GM10266 (cell line): ENCODE results near the gene TAOK2.
"Not testable (repeated sequence)": the region's sequence is repeated elsewhere in the genome, so short reads cannot be mapped to it uniquely, and the experiment has no call there.

Experiments used
- DNase-seq: peaks from one replicate; pipeline ENCODE4 v3.0.0; 2012; ENCODE audit errors: extremely low spot score
- CTCF ChIP-seq: IDR thresholded peaks from 2 replicates; pipeline ENCODE4 v1.5.1; 2012; ENCODE audit warnings: mild to moderate bottlenecking, low read depth; ENCODE audit not compliant: control insufficient read depth, insufficient read depth; ENCODE audit errors: missing control alignments

TAOK2 gene

GRCh38 chr16:29973384-29974246 is at the start of gene TAOK2:
Gene TAOK2 (plus strand): TSS chr16:29973868. CDS start chr16:29977773, 3,905 bp downstream.
- no peak for TF ChIP-seq CTCF
- peak; percentile 99 for DNase-seq

- no peak for TF ChIP-seq CTCF
- DNase-seq = no peak
Observed at GRCh38 chr16:29925105-29925756, 48.4 kb upstream of the TAOK2 start.

- peak; percentile 99 for DNase-seq
- no peak for TF ChIP-seq CTCF
Observed at GRCh38 chr16:29925781-29926710, 47.6 kb upstream of the TAOK2 start, which contains the start of gene KCTD13. Gene KCTD13 (minus strand): TSS chr16:29926226. CDS start chr16:29926033, 193 bp downstream.

GRCh38 chr16:29926711-29927052 is 47.0 kb upstream of the TAOK2 start:
- DNase-seq = no peak
- no peak for TF ChIP-seq CTCF

- no peak for TF ChIP-seq CTCF
- DNase-seq = no peak
Observed at GRCh38 chr16:29927070-29927905, 46.4 kb upstream of the TAOK2 start.

GRCh38 chr16:29931750-29932149 is 41.9 kb upstream of the TAOK2 start:
- not testable (repeated sequence) for DNase-seq
